GM19193 (cell line): ENCODE data around the gene MOGAT2.

Source experiments
- POLR2A ChIP-seq: IDR thresholded peaks from 4 replicates; pipeline ENCODE4 v1.6.1; 2011; ENCODE audit not compliant: insufficient read depth, insufficient read length; ENCODE audit errors: extremely low read depth

MOGAT2 gene

DNA sequence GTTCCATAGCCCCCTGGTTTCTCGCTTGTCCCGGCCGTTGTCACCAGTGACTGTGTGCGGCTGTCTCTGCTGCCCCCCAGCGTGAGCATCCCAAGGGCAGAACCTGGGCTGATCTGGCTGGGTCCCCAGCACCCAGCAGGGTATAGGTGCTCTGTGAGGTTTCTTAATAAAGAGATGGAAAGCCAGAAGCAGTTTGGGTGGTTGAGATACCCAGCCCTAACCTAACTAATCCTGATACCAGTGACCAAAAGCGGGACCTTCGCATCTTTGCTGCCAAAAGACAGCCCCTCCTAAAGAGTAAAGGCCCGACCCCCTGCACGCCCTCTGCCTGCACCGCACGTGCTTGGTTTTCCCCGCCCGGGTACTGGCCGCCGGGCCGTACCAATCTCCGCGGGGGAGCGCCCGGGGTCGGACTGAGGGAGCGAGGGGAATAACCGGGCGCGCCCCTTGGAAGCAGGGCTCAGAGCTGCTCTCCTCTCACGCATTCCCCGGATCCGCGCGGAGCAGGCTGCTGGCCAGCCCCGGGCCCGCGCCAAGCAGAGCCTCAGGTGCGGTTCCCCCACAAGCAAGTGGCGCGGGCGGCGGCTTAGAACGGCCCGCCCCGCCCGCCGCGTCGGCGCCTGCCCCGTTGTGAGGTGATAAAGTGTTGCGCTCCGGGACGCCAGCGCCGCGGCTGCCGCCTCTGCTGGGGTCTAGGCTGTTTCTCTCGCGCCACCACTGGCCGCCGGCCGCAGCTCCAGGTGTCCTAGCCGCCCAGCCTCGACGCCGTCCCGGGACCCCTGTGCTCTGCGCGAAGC, 50.7 kb downstream of the MOGAT2 start, which contains the start of gene DGAT2:
DGAT2 (plus strand) TSS at position 667 of the 797 bp plus-strand sequence. CDS start 214 bp downstream, outside the sequence.
- peak; percentile 77 for TF ChIP-seq POLR2A

DNA sequence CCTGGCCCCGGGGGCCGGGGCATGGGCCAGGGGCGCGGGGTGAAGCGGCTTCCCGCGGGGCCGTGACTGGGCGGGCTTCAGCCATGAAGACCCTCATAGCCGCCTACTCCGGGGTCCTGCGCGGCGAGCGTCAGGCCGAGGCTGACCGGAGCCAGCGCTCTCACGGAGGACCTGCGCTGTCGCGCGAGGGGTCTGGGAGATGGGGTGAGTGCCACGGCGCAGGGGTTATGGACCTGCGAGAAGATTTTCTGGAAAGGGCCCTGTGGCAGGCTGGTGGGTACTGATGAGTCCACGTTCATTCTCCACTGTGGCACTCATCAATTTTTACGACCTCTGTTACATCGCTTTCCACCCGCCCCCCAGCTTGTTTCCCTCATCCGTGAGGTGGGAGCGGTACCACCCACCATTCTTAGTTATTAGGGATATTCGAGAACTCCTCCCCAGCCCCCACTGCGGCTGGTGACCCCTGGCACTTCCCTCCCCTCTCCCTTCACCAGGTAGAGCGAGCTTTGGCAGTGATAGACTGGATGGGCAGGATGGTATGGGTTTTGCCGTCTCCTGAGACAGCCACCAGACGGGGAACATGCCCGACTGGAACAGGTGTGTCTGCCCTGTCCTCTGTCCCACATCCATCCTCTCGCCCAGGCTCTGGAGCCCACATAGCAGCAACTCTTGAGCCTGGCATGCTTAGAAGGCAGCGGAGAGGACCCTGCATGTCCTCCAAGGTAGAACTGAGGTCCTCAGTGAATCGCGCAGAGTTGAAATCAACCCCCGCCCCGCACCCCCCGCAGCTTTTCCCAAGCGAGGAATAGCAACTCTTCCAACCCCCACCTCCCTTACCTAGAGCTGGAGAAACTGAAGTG, 51.5 kb downstream of the MOGAT2 start:
- TF ChIP-seq POLR2A = no peak

DNA sequence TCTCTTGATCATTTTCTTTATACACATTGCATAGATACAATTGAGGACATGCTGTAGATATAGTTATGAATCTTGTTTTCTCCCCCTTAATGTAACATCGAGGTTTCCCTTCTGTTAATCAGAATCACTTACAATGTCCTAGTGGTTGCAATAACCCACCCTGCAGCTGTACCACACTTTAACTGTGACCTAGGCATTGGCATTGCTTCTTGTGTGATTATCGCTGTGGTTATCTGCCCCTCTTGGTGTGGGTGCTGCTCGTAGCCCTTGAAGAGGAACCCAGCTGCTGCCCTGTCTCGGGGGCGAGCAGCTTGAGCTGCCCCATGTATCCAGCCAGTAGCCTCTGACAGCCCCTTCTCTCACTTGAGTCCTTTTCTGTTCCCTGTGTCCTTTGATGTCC, 52.5 kb downstream of the MOGAT2 start:
- TF ChIP-seq POLR2A = no peak

DNA sequence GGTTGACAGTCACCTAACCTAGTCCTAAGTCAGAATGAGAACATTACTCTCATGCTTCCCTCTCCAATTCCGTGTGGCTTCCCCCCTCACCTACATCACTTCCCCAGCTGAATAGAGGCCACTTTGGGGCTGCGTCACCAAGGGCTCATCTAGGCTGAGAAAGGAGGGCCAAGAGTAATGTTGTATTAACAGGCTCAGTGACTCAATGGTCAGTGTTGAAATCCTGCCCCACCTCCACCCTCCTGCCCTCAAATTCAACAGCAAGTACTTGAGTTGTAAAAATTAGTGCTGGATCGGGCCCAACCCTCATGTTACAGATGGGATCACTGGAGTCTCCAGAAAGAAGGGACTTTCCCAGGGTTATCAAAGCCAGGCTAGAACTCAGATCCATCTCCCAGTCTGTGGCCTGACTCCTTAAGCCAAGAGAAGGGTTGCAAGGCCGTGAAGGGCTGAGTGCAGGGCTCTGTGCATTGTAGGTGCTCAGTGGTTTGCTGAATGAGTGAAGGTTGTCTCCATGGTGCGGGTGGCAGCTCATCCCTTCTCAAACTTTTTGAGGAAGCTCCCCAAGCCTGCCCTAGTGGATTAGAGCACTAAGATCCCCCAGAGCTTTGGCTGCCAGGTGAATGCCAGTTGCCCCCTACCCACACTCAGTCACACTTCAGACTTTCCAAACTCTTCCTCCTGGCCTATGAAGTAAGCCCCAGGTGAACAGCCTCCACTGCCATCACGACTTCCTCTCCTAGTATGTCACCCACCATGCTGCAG, 54.2 kb downstream of the MOGAT2 start:
- TF ChIP-seq POLR2A = no peak

DNA sequence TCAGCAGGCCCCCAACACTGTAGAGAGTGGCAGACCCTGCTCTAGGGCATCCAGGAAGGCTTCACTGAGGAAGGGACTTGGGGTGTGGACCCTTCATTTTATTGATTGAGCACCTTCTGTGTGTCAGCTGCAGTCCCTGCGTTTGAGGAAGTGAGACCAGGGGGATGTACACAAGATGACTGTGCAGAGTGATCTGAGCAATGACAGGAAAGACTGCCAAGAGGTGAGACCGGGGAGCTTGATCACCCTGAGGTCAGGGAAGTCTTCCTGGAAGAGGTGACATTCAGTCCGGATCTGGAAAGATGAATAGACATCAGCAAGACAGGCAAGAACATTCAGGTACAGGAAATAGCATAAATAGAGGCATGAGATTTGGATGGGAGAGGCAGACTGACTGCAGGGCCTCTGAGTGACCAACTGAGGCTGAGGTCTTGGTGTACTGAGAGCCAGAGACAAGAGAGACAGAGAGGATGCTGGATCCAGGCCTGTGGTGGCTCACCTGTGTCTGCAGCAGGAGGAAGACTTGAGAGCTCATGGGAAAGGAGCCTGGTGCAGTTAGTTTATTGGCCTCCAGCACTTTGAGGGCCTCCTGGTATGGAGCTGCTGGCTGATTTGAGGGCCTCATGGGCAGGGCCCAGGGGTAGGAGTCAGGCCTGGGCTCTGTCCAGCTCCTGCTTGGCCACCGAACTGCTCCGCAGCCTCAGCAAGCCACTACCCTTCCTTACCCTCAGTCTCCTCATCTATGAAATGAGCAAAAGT, 56.1 kb downstream of the MOGAT2 start:
- TF ChIP-seq POLR2A = no peak

DNA sequence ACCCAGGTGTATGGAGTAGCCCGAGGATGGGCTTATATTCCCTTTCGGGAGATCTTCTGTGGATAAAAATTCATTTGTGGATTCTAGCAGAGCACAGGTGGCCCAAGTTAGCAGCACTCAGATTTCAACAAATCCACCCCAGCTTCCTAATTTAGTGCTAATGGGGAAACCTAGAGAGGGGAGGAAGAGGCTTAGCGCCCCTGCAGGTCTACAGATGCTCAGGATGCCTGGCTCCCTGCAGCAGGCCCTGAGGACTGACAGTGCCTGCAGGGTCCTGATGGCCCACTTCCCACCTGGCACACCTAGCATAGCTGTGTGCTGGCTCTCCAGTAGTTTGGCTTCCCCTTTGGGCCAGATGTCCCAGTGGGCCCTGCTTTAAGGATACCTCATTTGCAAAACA, 57.4 kb downstream of the MOGAT2 start:
- no peak for TF ChIP-seq POLR2A

DNA sequence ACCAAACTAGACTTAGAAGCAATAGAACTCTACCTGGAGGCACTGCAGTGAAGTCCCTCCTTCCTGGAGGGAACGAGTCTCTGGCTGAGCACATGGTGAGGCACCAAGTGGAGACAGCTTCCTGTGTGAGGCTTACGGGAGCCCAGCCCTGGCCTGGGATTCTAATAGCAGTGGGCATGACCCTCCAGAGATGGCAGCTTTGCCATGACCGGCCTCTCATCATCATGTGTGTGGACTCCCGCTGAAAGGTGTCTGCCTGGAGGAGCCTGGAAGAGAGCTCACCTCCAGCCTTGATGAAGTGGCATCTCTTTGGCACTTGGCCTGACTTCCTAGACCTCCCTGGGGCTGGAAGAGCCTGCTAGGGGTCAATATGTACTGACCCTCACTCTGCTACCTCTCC, 58.9 kb downstream of the MOGAT2 start:
- no peak for TF ChIP-seq POLR2A

DNA sequence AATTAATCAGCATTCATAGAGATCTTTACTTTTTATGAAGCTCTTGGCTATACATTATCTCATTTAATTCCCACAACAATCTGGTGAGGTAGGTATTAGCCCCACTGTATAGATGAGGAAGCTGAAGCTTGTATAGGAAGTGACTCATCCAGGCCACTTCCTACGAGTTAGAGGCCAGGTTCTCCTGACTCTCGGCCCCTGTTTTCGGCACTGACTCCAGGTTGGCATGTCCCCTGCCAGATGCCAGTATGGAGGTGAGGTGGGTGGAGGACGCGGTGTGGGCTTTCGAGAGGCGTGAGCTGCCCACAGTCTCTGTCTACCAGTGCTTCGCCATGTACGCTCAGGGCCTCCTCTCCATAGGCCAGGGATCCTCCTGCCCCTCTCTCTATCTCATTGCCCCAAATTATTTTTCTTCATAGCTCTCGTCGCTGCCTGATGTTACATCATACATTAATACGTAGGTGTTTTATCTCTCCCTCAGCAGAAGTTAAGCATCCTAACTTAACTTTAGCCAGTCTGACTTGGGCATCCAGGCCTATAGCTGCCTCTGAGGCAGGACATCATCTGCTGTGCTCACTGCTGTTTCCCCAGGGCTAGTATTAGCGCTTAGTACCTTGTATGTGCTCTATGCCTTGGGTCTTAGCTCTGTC, 59.9 kb downstream of the MOGAT2 start:
- no peak for TF ChIP-seq POLR2A

DNA sequence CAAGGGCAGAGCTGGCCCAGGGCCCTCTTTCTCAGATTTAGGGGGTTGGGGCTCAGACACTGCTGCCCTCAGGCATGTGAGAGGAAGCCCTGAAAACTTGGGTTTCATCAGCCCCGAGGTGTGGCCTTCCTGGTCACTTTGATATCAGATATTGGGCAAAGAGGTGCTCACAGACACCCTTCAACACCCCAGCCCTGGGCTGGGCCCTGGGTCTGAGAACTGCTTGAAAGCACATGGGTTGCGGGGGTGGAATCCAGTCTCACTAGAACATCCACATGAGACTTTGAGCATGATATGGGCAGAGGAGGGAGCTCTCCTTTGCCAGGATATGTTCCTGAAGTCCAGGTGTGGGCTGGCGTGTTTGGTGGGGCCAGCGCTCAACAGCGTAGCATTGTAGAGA, 61.3 kb downstream of the MOGAT2 start:
- no peak for TF ChIP-seq POLR2A

DNA sequence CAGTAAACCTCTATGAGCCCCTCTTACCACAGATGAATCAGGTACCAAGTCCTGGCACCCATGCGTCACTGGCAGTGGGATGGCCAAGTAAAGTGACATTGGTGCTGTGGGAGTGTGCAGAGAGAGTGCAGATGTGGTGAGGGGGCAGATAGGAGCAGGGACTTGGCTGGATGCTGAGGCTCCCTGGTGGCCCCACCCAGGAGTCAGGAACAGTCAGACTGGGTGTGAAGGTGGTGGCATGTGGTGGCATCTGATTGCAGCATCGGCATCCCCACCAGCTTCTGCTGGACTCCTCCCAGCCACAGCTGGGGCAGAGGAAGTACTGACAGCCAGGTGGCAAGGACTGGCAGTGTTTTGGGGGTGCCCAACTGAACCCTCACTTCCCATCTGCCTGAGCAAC, 62.3 kb downstream of the MOGAT2 start:
- TF ChIP-seq POLR2A = no peak

DNA sequence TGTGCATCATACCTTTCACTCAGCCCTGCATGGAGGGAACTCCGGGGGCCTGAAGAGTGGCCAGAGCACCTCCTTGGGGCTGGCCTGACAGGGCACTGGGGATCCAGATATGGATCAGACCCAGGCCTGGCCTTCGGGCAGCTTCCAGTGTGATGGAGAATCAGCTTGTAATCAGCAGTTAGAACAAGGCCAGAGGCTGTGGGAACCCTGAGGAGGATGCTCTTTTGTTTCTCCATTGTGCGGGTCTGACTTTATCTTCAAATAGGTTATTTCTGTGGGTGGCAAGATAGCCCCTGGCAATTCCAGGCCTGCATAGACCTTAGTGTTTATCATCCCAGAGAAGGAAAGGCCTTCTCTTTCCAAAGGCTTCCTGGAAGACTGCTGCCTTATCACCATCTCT, 63.2 kb downstream of the MOGAT2 start:
- no peak for TF ChIP-seq POLR2A

DNA sequence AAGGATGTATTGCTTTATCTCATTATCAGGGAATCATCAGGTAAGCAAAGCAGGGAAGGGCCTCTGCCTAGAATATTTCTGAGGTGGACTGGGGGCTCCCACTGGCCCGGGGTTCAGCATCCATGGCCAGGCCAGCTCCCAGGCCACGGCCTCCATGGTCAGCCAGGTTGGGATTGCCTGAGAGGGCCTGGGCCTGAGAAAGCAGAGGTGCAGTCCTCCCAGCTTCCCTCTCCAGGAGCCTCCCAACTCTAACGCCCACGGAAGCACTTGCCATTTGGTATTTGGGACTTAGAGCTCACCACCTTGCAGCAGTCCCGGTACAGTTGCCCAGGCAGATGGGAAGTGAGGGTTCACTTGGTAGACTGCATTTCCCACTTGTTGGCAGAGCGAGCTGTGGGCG, 63.7 kb downstream of the MOGAT2 start:
- no peak for TF ChIP-seq POLR2A

DNA sequence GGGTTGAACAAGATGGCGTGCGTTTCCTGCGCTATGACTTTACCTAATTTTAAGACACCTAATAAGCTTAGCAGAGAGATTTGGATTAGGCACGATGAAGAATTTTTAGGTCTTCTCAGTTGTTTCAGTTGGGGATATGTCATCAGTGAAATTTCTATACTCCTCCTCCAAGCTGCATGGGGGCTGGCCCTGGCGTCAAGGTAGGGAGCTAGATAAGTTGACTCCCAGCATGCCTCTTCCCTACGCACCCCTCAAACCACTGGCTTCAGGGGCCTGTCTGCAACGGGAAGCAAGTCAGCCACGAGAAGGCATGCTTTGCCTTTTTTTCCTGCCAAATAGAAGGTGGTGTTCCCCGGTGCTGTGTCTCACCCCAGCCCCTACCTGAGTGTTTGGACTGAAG, 64.2 kb downstream of the MOGAT2 start:
- TF ChIP-seq POLR2A = no peak
